Measurements from ENCODE around the gene MPV17. TPM values are rescaled to one million over a fixed set of nuclear protein-coding genes. Genes with fewer than 3 reads are reported as not detected.
A peak's percentile ranks its signal among the peaks of the same experiment; 100 is the strongest.

The MPV17 gene
- total RNA-seq, 1 donor from 2014 or later = 71.4 TPM

DNA sequence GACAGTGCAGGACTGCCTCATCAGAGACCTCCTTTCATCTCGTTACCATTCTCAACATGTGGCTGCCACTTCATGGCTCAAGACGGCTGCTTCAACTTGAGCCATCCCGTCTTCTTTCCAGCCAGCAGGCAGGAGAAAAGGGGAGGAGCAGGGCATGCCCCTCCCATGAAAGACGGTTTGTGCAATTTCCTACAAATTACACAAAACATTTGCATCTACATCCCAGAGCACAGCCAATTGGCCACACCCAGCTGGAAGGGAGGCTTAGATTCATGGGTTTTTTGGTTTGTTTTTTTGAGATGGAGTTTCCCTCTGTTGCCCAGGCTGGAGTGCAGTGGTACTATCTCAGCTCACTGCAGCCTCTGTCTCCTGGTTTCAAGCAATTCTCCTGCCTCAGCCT, 26.4 kb downstream of the MPV17 start:
- no peak for DNase-seq (ENCODE audit: low spot score)
- Mint-ChIP-seq H3K9me3 (no peaks in the 10 kb centered on the region), H3K4me1 (no peaks in the 10 kb centered on the region), H3K36me3 (no peaks in the 10 kb centered on the region), H3K27ac (no peak overlapping the region), H3K27me3 (ENCODE audit: insufficient read depth, low read depth) (peaks cover 11% of the 10 kb centered on the region), H3K4me3 (no peak overlapping the region)
- TF ChIP-seq, protein P1, sequence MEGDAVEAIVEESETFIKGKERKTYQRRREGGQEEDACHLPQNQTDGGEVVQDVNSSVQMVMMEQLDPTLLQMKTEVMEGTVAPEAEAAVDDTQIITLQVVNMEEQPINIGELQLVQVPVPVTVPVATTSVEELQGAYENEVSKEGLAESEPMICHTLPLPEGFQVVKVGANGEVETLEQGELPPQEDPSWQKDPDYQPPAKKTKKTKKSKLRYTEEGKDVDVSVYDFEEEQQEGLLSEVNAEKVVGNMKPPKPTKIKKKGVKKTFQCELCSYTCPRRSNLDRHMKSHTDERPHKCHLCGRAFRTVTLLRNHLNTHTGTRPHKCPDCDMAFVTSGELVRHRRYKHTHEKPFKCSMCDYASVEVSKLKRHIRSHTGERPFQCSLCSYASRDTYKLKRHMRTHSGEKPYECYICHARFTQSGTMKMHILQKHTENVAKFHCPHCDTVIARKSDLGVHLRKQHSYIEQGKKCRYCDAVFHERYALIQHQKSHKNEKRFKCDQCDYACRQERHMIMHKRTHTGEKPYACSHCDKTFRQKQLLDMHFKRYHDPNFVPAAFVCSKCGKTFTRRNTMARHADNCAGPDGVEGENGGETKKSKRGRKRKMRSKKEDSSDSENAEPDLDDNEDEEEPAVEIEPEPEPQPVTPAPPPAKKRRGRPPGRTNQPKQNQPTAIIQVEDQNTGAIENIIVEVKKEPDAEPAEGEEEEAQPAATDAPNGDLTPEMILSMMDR (IDR thresholded peaks at IDR 0.05) = no peak
- no peak for TF ChIP-seq EZH2 (IDR thresholded peaks at IDR 0.05)
- no peak for TF ChIP-seq EZH2phosphoT487 (IDR thresholded peaks at IDR 0.05)
- no peaks in the 10 kb centered on the region for H3F3A ChIP-seq (ENCODE audit: low read depth)
- H3K27ac ChIP-seq = no peak overlapping the region
- no peaks in the 10 kb centered on the region for H4K20me1 ChIP-seq (ENCODE audit: low read depth)
- no peaks in the 10 kb centered on the region for H3K4me1 ChIP-seq
- no peaks in the 10 kb centered on the region for H3K9me3 ChIP-seq (ENCODE audit: low read depth)
- no peaks in the 10 kb centered on the region for H3K36me3 ChIP-seq
- no peak overlapping the region for H3K4me3 ChIP-seq
- H3K4me2 ChIP-seq = no peak overlapping the region
- H3K79me2 ChIP-seq (ENCODE audit: low read depth) = no peaks in the 10 kb centered on the region
- no peak overlapping the region for H3K9ac ChIP-seq
- H2AFZ ChIP-seq (replicated peaks) = no peak overlapping the region
- H3K27me3 ChIP-seq = peaks cover 4% of the 10 kb centered on the region

DNA sequence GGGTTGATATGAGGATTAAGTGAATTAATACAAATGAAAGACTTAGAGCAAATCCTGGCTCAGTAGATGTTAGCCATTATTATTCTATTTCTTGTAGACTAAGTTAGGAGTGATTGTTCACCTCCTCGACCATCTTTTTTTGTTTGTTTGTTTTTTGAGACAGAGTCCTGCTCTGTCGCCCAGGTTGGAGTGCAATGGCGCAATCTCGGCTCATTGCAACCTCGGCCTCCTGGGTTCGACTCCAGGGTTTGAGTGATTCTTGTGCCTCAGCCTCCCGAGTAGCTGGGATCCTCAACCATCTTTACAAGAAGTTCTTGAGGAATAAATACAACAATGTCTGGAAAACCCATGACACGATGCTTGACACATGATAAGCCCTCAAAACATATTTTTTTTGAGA, 28.0 kb downstream of the MPV17 start:
- H3K27ac ChIP-seq = no peak overlapping the region
- no peaks in the 10 kb centered on the region for H3K9me3 ChIP-seq (ENCODE audit: low read depth)
- H4K20me1 ChIP-seq (ENCODE audit: low read depth) = no peaks in the 10 kb centered on the region
- TF ChIP-seq EZH2 (IDR thresholded peaks at IDR 0.05) (no peak), EZH2phosphoT487 (IDR thresholded peaks at IDR 0.05) (no peak)
- TF ChIP-seq, protein P1 (IDR thresholded peaks at IDR 0.05) = no peak
- no peaks in the 10 kb centered on the region for H3K36me3 Mint-ChIP-seq
- no peaks in the 10 kb centered on the region for H3K79me2 ChIP-seq (ENCODE audit: low read depth)
- no peak overlapping the region for H3K27ac Mint-ChIP-seq
- H3K4me3 Mint-ChIP-seq = no peak overlapping the region
- DNase-seq (ENCODE audit: low spot score) = no peak
- no peak overlapping the region for H3K4me3 ChIP-seq
- no peak overlapping the region for H3K4me2 ChIP-seq
- no peaks in the 10 kb centered on the region for H3K4me1 ChIP-seq
- H3K9ac ChIP-seq = no peak overlapping the region
- peaks cover 5% of the 10 kb centered on the region for H3K27me3 ChIP-seq
- peaks cover 11% of the 10 kb centered on the region for H3K27me3 Mint-ChIP-seq (ENCODE audit: insufficient read depth, low read depth)
- no peaks in the 10 kb centered on the region for H3K36me3 ChIP-seq
- no peaks in the 10 kb centered on the region for H3K4me1 Mint-ChIP-seq
- H2AFZ ChIP-seq (replicated peaks) = no peak overlapping the region
- H3K9me3 Mint-ChIP-seq = no peaks in the 10 kb centered on the region
- H3F3A ChIP-seq (ENCODE audit: low read depth) = no peaks in the 10 kb centered on the region

DNA sequence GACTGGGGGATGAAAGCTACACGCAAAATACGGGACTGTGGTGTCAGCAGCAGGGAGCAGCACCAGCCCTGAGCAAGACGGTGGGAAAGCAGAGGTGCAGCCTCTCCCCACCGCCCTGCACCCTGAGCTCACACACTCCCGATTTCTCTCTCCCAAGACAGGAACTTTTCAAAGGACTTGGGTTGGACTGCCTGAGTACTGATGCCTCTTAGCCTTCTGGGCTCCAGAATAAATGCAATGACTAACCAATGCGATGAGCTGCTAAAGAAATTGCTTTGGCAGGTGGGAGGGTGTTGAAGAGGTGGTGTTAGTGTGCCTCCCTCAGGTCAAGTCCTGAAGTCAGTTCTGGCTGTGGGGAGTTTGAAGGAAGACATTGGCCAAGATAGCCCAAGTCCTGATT, 31.0 kb downstream of the MPV17 start:
- Histone ChIP-seq H3K36me3 (no peaks in the 10 kb centered on the region), H3K4me2 (no peak overlapping the region), H3K4me1 (no peaks in the 10 kb centered on the region), H3K4me3 (no peak overlapping the region), H2AFZ (replicated peaks) (peak overlapping the region; percentile 79), H3K27me3 (peaks cover 5% of the 10 kb centered on the region), H3K27ac (no peak overlapping the region), H4K20me1 (ENCODE audit: low read depth) (no peaks in the 10 kb centered on the region), H3F3A (ENCODE audit: low read depth) (no peaks in the 10 kb centered on the region), H3K79me2 (ENCODE audit: low read depth) (no peaks in the 10 kb centered on the region), H3K9ac (no peak overlapping the region), H3K9me3 (ENCODE audit: low read depth) (no peaks in the 10 kb centered on the region)
- no peaks in the 10 kb centered on the region for H3K9me3 Mint-ChIP-seq
- H3K27ac Mint-ChIP-seq = no peak overlapping the region
- no peaks in the 10 kb centered on the region for H3K36me3 Mint-ChIP-seq
- TF ChIP-seq, protein P1 (IDR thresholded peaks at IDR 0.05) = peak; percentile 48
- TF ChIP-seq EZH2 (IDR thresholded peaks at IDR 0.05) (no peak), EZH2phosphoT487 (IDR thresholded peaks at IDR 0.05) (no peak)
- H3K4me1 Mint-ChIP-seq = no peaks in the 10 kb centered on the region
- peaks cover 10% of the 10 kb centered on the region for H3K27me3 Mint-ChIP-seq (ENCODE audit: insufficient read depth, low read depth)
- peak; percentile 53 for DNase-seq (ENCODE audit: low spot score)
- no peak overlapping the region for H3K4me3 Mint-ChIP-seq
